HL-60 (cell line): ENCODE data around the gene EEA1.

Experiments used
- GABPA ChIP-seq: IDR thresholded peaks from 2 replicates; pipeline ENCODE4 v1.6.1; 2012; ENCODE audit warnings: low read depth
- TF ChIP-seq, protein P1 (sequence below): IDR thresholded peaks from one replicate; pipeline ENCODE4 v1.5.1; 2011; ENCODE audit warnings: low read length, control low read depth, inconsistent platforms; ENCODE audit not compliant: insufficient read depth

DNA sequence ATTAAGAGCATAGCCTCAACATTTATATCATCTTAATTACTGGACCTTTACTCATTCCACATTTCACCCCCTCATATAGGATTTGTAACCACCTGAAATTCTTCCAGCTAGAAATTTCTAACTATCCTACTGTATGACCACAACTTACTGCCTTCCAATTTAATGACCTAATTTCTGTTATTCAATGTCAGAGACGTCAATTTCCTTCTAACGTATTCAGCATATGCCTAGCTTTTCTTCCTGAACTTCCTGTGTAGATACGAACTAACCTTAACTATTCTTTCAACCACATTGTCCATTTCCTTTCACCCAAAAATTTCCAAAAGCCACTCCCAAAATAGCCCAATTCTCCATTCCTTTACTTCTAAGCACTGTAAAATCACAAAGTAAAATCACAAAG is 108.0 kb downstream of the EEA1 start:
- TF ChIP-seq GABPA, result no peak
- TF ChIP-seq, protein P1, sequence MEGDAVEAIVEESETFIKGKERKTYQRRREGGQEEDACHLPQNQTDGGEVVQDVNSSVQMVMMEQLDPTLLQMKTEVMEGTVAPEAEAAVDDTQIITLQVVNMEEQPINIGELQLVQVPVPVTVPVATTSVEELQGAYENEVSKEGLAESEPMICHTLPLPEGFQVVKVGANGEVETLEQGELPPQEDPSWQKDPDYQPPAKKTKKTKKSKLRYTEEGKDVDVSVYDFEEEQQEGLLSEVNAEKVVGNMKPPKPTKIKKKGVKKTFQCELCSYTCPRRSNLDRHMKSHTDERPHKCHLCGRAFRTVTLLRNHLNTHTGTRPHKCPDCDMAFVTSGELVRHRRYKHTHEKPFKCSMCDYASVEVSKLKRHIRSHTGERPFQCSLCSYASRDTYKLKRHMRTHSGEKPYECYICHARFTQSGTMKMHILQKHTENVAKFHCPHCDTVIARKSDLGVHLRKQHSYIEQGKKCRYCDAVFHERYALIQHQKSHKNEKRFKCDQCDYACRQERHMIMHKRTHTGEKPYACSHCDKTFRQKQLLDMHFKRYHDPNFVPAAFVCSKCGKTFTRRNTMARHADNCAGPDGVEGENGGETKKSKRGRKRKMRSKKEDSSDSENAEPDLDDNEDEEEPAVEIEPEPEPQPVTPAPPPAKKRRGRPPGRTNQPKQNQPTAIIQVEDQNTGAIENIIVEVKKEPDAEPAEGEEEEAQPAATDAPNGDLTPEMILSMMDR, result no peak
